ENCODE data around the gene POLA2.
A peak's percentile ranks its signal among the peaks of the same experiment; 100 is the strongest.
"Not testable (repeated sequence)": the region's sequence is repeated elsewhere in the genome, so short reads cannot be mapped to it uniquely, and the experiment has no call there.

The POLA2 gene

DNA sequence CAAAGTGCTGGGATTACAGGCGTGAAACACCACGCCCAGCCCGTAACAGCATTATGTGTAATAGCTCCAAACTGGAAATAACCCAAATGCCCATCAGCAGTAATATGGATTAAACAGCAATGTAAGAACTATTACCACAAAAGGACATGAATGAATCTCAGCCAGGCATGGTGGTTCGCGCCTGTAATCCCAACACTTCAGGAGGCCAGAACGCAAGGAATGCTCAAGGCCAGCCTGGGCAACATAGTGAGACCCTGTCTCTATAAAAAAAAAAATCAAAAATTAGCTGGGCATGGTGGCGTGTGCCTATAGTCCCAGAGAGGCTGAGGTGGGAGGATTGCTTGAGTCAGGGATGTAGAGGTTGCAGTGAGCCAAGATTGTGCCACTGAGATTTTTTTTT lies 68.8 kb downstream of the POLA2 start:
- no peak for DNase-seq (ENCODE audit: low read depth)
- TF ChIP-seq, protein P1, sequence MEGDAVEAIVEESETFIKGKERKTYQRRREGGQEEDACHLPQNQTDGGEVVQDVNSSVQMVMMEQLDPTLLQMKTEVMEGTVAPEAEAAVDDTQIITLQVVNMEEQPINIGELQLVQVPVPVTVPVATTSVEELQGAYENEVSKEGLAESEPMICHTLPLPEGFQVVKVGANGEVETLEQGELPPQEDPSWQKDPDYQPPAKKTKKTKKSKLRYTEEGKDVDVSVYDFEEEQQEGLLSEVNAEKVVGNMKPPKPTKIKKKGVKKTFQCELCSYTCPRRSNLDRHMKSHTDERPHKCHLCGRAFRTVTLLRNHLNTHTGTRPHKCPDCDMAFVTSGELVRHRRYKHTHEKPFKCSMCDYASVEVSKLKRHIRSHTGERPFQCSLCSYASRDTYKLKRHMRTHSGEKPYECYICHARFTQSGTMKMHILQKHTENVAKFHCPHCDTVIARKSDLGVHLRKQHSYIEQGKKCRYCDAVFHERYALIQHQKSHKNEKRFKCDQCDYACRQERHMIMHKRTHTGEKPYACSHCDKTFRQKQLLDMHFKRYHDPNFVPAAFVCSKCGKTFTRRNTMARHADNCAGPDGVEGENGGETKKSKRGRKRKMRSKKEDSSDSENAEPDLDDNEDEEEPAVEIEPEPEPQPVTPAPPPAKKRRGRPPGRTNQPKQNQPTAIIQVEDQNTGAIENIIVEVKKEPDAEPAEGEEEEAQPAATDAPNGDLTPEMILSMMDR (IDR thresholded peaks at IDR 0.05; ENCODE audit: insufficient read depth, low read depth, low read length, missing control alignments): no peak
- H3K4me3 ChIP-seq (ENCODE audit: low read depth, low read length): no peak overlapping the region

DNA sequence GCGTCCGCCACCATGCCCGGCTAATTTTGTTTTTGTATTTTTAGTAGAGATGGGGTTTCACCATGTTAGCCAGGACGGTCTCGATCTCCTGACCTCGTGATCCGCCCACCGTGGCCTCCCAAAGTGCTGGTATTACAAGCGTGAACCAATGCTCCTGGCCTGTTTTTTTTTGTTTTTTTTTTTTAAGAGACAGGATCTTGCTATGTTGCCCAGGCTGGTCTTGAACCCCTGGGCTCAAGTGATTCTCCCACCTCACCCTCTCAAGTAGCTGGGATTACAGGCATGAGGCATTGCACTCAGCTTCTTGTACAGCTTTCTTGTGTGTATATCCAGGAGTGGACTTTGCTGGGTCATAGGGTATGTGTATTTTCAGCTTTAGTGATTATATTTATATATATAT lies 70.8 kb downstream of the POLA2 start:
- H3K4me3 ChIP-seq (ENCODE audit: low read depth, low read length); DNase-seq (ENCODE audit: low read depth): not testable (repeated sequence)

DNA sequence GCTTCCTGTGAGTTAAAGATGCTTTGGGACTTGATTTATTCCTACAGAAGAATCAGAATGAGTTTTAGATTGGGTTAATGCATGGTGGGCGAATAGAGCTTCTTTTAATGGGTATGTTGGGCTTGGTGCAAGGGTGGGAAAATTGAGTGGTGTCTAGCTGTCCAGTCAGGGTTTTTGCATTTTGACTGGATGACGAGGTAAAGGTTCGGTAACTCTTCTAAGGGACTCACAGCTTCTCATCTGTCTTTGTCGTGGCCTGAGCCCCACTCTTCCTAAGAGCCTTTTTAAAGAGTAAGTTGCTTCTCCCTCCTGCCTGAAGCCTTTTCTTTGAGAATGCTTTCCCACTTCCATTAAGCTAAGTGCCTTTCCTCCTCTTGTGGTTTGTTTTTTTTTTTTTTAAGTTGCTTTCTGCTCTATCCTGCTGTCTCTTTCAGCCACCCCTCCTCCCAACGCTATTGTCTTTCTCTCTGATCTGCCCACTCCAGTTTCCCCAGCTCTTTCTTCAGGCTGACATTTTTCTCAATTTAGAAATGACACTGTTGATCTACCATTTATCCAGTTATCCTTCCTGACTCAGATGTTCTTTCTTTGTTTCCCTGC lies 73.0 kb downstream of the POLA2 start:
- peak overlapping the region; percentile 65 for H3K4me3 ChIP-seq (ENCODE audit: low read depth, low read length)
- TF ChIP-seq, protein P1 (IDR thresholded peaks at IDR 0.05; ENCODE audit: insufficient read depth, low read depth, low read length, missing control alignments): no peak
- DNase-seq (ENCODE audit: low read depth): no peak

DNA sequence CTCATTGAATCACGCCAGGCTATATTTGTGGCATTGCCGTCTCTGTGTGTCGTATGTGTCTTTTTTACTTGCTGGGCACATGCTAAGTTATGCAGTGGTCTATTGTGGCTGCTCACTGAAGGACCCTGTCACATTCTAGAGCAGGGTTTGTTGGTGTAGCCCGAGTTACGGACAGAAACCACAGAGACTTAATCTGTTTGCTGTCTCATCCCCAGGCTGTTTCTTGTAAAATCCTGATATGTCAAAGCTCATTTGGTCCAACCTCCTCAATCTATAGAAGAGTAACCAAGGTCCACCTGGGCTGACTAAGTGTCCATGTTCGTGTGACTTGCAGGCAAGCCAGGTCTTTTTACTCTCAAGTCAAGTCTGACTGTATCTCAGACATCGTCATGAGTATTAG lies 76.9 kb downstream of the POLA2 start:
- H3K4me3 ChIP-seq (ENCODE audit: low read depth, low read length): no peak overlapping the region
- DNase-seq (ENCODE audit: low read depth): no peak
- TF ChIP-seq, protein P1 (IDR thresholded peaks at IDR 0.05; ENCODE audit: insufficient read depth, low read depth, low read length, missing control alignments): no peak

DNA sequence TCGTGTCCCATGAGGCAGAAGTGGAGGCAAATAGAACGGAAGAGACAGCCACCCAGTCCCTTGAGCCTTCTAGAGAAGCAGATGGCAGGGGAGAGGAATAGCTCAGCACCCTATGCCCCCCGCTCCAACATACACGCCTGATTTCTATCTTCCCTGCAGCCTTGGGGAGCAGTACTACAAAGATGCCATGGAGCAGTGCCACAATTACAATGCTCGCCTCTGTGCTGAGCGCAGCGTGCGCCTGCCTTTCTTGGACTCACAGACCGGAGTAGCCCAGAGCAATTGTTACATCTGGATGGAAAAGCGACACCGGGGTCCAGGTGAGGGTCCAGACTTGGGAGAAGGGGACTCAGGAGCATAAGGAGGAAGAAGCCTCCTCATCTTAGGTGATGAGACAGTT lies 78.5 kb downstream of the POLA2 start:
- H3K4me3 ChIP-seq (ENCODE audit: low read depth, low read length): no peak overlapping the region
- TF ChIP-seq, protein P1 (IDR thresholded peaks at IDR 0.05; ENCODE audit: insufficient read depth, low read depth, low read length, missing control alignments): no peak
- no peak for DNase-seq (ENCODE audit: low read depth)

DNA sequence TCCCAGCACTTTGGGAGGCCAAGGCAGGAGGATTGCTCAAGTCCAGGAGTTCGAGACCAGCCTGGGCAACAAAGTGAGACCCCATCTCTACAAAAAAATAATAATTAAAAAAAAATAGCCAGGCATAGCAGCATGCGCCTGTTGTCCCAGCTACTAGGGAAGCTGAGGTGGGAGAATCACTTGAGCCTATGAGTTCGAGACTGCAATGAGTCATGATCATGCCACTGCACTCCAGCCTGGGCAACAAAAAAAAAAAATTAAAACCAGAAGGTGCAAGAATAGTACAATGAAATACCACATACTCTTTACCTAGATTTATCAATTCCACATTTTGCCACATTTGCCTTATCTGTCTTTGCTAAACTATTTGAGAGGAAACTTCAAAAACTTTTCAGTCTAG lies 80.1 kb downstream of the POLA2 start:
- TF ChIP-seq, protein P1 (IDR thresholded peaks at IDR 0.05; ENCODE audit: insufficient read depth, low read depth, low read length, missing control alignments): no peak
- H3K4me3 ChIP-seq (ENCODE audit: low read depth, low read length): no peak overlapping the region
- DNase-seq (ENCODE audit: low read depth): no peak

Data from GM12865 (cell line).